Mesendoderm (in vitro differentiated cells): ENCODE data around the gene DGKH.

Source experiments
- DNase-seq: peaks from one replicate; pipeline ENCODE4 v3.0.0; 2013
- H2AK5ac ChIP-seq: 2 replicates; pipeline ENCODE4 v1.6.1; 2013; ENCODE audit warnings: low read length, inconsistent platforms
- H2BK120ac ChIP-seq: 2 replicates; pipeline ENCODE4 v1.6.1; 2013; ENCODE audit warnings: low read depth, mild to moderate bottlenecking, low read length, moderate library complexity, mixed read lengths
- H2BK15ac ChIP-seq: replicated peaks from 2 replicates; pipeline ENCODE4 v1.6.1; 2013; ENCODE audit warnings: low read depth, mild to moderate bottlenecking, moderate library complexity
- H2BK5ac ChIP-seq: 2 replicates; pipeline ENCODE4 v1.6.1; 2013; ENCODE audit warnings: low read length, inconsistent platforms
- H3K18ac ChIP-seq: 2 replicates; pipeline ENCODE4 v1.6.1; 2013; ENCODE audit warnings: mild to moderate bottlenecking, low read length, mixed read lengths
- H3K23ac ChIP-seq: one replicate; pipeline ENCODE4 v1.6.1; 2013; ENCODE audit warnings: low read length
- H3K27ac ChIP-seq: 2 replicates; pipeline ENCODE4 v1.5.1; 2013; ENCODE audit warnings: low read depth, mild to moderate bottlenecking, inconsistent platforms, low read length, moderate library complexity
- H3K27me3 ChIP-seq: 2 replicates; pipeline ENCODE4 v1.6.1; 2013; ENCODE audit warnings: low read length, control low read depth, mild to moderate bottlenecking, inconsistent platforms; ENCODE audit not compliant: insufficient read depth, poor library complexity
- H3K36me3 ChIP-seq: 2 replicates; pipeline ENCODE4 v1.6.1; 2013; ENCODE audit warnings: low read length, inconsistent platforms; ENCODE audit not compliant: control insufficient read depth, insufficient read depth
- H3K4ac ChIP-seq: one replicate; pipeline ENCODE4 v1.6.1; 2013; ENCODE audit warnings: low read depth, mild to moderate bottlenecking, low read length, moderate library complexity
- H3K4me1 ChIP-seq: 2 replicates; pipeline ENCODE4 v1.6.1; 2013; ENCODE audit warnings: low read depth, low read length, inconsistent platforms; ENCODE audit not compliant: control insufficient read depth
- H3K4me2 ChIP-seq: 2 replicates; pipeline ENCODE4 v1.6.1; 2013; ENCODE audit warnings: low read length
- H3K4me3 ChIP-seq: 2 replicates; pipeline ENCODE4 v1.5.1; 2013; ENCODE audit warnings: mild to moderate bottlenecking, low read length
- H3K56ac ChIP-seq: one replicate; pipeline ENCODE4 v1.6.1; 2013; ENCODE audit warnings: low read length
- H3K79me1 ChIP-seq: 2 replicates; pipeline ENCODE4 v1.6.1; 2013; ENCODE audit warnings: low read length, inconsistent platforms
- H3K79me2 ChIP-seq: 2 replicates; pipeline ENCODE4 v1.6.1; 2013; ENCODE audit warnings: mild to moderate bottlenecking, low read length; ENCODE audit not compliant: control insufficient read depth, insufficient read depth
- H3K9ac ChIP-seq: 2 replicates; pipeline ENCODE4 v1.6.1; 2013; ENCODE audit warnings: low read length, inconsistent platforms
- H4K5ac ChIP-seq: one replicate; pipeline ENCODE4 v1.6.1; 2013; ENCODE audit warnings: low read length
- H4K8ac ChIP-seq: one replicate; pipeline ENCODE4 v1.6.1; 2013; ENCODE audit warnings: low read depth, mild to moderate bottlenecking, control low read depth, low read length, moderate library complexity
- WGBS: extraction: QIAGEN DNeasy Blood & Tissue Kit; methylation state at CpG from one replicate; pipeline ENCODE4 v1.1.7; 2013; ENCODE audit warnings: low lambda C conversion rate, missing lambda C conversion rate; ENCODE audit not compliant: insufficient coverage; ENCODE audit errors: extremely low coverage; 5-methylcytosine and 5-hydroxymethylcytosine counted together

Gene DGKH

DNA sequence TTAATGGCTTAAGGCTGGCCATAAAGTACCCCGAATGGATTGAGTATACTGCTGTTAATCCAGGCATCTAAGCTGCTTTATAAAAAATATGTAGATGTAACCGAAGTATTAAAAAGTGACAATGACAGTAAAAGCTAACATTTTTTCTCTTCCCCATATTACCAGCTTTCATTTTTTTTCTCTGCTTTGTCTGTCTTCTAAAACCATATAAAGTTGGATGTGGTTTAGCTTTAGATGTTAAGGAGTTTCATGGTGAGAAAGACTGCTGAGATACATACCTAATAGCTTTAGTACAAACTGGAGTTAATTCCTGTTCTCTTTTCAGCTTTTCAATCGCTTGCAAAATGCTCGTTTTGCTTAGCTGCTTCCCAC, 224.3 kb downstream of the DGKH start:
- Histone ChIP-seq H2BK120ac (no peak overlapping the region), H3K4me2 (peak overlapping the region; percentile 76), H2BK5ac (no peak overlapping the region), H2BK15ac (no peak overlapping the region), H3K27ac (peak overlapping the region; percentile 93), H3K23ac (no peak overlapping the region), H3K4ac (no peak overlapping the region), H3K36me3 (no peaks in the 10 kb centered on the region), H3K56ac (peak overlapping the region; percentile 87), H3K27me3 (no peaks in the 10 kb centered on the region), H3K79me1 (peaks cover 10% of the 10 kb centered on the region), H3K18ac (no peak overlapping the region), H3K79me2 (peaks cover 6% of the 10 kb centered on the region), H4K5ac (no peak overlapping the region), H3K4me1 (peaks cover 2% of the 10 kb centered on the region), H3K4me3 (peak overlapping the region; percentile 76), H2AK5ac (no peak overlapping the region), H4K8ac (no peak overlapping the region), H3K9ac (peak overlapping the region; percentile 85)
- no peak for DNase-seq
- WGBS = no CpG with 5 or more reads among the region's 4 CpGs

DNA sequence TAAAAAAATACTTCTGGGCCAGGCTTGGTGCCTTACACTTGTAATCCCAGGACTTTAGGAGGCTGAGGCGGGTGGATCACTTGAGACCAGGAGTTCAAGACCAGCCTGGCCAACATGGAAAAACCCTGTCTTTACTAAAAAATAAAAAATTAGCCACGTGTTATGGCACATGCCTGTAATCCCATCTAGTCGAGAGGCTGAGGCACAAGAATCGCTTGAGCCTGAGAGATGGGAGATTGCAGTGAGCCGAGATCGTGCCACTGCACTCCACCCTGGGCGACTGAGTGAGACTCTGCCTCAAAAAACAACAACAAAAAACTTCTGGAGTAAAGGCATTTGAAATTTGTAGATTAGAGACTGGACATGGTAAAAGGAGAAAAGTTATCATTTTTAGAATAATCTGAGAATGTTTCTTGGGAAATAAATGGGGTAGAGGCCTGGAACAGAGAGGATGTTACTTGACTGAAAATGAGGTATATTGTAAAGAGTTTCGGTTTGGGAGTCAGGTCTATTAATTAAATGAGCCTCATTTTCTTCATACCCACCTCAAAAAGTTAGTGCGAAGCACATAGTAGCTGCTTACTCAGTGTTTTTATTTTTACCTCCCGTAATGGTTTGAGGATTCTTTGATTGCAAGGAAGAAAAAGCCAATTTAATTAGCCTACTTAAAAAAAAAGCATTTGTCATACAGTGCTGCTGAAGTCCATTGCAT, 226.1 kb downstream of the DGKH start:
- H3K4me3 ChIP-seq = no peak overlapping the region
- WGBS = no CpG with 5 or more reads among the region's 10 CpGs
- no peak overlapping the region for H2BK5ac ChIP-seq

DNA sequence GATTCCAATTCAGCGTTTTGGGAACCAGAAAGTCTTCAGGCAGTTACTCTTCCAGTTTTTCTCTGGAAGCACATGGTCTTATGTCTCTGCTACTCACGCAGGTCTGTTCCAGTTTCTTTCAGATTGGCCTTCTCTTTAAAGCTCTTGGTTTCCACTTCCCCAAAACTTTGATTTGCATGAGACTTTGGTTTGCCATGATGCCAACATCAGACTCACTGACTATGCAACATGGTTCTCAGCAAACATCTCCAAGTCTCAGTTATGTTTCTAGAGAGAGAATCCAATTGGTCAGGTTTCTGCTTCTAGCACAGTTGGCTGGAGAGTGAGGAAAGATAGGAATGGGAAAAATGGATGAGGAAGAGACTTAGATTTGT, 226.6 kb downstream of the DGKH start:
- H2BK120ac ChIP-seq = no peak overlapping the region
- H3K23ac ChIP-seq = no peak overlapping the region
- no peak overlapping the region for H2BK5ac ChIP-seq
- peaks cover 11% of the 10 kb centered on the region for H3K79me1 ChIP-seq
- H3K27ac ChIP-seq = no peak overlapping the region
- no peak overlapping the region for H3K56ac ChIP-seq
- DNase-seq = no peak
- H2BK15ac ChIP-seq = no peak overlapping the region
- no peaks in the 10 kb centered on the region for H3K36me3 ChIP-seq
- no CpG with 5 or more reads among the region's 2 CpGs for WGBS
- peaks cover 2% of the 10 kb centered on the region for H3K4me1 ChIP-seq
- no peak overlapping the region for H3K4me3 ChIP-seq
- H3K27me3 ChIP-seq = no peaks in the 10 kb centered on the region
- peaks cover 10% of the 10 kb centered on the region for H3K79me2 ChIP-seq
- H3K18ac ChIP-seq = no peak overlapping the region
- no peak overlapping the region for H3K4ac ChIP-seq
- no peak overlapping the region for H2AK5ac ChIP-seq
- H4K8ac ChIP-seq = no peak overlapping the region
- no peak overlapping the region for H3K4me2 ChIP-seq
- H3K9ac ChIP-seq = no peak overlapping the region
- no peak overlapping the region for H4K5ac ChIP-seq

More for the DNA sequence above, 226.1 kb downstream of the DGKH start:
- no peak overlapping the region for H3K9ac ChIP-seq
- H3K79me2 ChIP-seq = peaks cover 8% of the 10 kb centered on the region
- H3K4ac ChIP-seq = no peak overlapping the region
- no peak overlapping the region for H2BK15ac ChIP-seq
- H2BK120ac ChIP-seq = no peak overlapping the region
- DNase-seq = no peak
- no peak overlapping the region for H3K4me2 ChIP-seq
- H3K23ac ChIP-seq = no peak overlapping the region
- H3K79me1 ChIP-seq = peaks cover 11% of the 10 kb centered on the region
- H4K5ac ChIP-seq = no peak overlapping the region
- no peak overlapping the region for H3K18ac ChIP-seq
- no peak overlapping the region for H2AK5ac ChIP-seq
- H3K56ac ChIP-seq = no peak overlapping the region
- H3K27me3 ChIP-seq = no peaks in the 10 kb centered on the region
- no peak overlapping the region for H4K8ac ChIP-seq
- no peaks in the 10 kb centered on the region for H3K36me3 ChIP-seq
- peaks cover 2% of the 10 kb centered on the region for H3K4me1 ChIP-seq
- no peak overlapping the region for H3K27ac ChIP-seq

DNA sequence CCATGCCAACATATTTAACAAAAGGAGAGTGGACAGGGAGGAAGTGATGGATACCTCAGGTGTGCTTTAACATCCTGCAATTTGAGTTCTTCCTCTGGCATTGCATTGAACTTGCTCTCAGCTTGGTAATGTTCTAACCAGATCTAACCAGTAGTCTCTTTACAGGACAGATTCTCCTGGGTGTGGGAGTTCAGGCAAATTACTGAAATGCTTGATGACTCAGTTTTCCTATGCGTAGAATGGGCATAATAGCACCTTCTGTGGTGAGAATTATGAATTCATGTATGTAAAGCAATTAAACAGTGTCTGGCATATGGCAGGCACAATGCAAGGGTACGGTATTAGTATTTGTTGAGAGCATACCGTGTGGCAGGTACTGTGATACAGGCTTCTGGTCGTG, 227.1 kb downstream of the DGKH start:
- peaks cover 11% of the 10 kb centered on the region for H3K79me1 ChIP-seq
- H4K5ac ChIP-seq = no peak overlapping the region
- no peak overlapping the region for H3K4me3 ChIP-seq
- no peak overlapping the region for H3K23ac ChIP-seq
- peaks cover 10% of the 10 kb centered on the region for H3K79me2 ChIP-seq
- no peak overlapping the region for H2BK15ac ChIP-seq
- no peak overlapping the region for H3K4me2 ChIP-seq
- H2BK5ac ChIP-seq = no peak overlapping the region
- no peak overlapping the region for H4K8ac ChIP-seq
- H3K56ac ChIP-seq = no peak overlapping the region
- H3K9ac ChIP-seq = no peak overlapping the region
- no peak for DNase-seq
- H3K4ac ChIP-seq = no peak overlapping the region
- H3K36me3 ChIP-seq = no peaks in the 10 kb centered on the region
- no peak overlapping the region for H2AK5ac ChIP-seq
- no peaks in the 10 kb centered on the region for H3K27me3 ChIP-seq
- no CpG with 5 or more reads among the region's 4 CpGs for WGBS
- H3K4me1 ChIP-seq = peaks cover 2% of the 10 kb centered on the region
- H2BK120ac ChIP-seq = no peak overlapping the region
- H3K27ac ChIP-seq = no peak overlapping the region
- H3K18ac ChIP-seq = no peak overlapping the region

DNA sequence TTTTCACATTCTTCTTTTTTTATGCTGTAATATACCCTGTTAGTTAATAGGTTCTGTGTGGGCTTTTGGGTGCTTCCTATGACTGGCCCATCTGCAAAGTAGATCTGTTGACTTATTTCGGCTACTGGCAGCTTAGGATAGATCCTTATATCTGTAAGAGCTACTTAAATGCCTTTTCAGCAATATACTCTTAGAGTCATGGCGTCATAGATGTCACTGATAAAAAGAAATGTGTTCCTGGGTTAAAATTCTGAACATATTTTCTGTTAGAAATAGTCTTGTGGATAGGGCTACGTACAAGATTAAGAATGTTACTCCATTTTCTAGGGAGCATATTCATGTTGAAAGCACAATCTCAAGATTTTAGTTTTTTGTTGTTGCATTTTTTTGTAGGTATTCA, 228.2 kb downstream of the DGKH start:
- Histone ChIP-seq H3K36me3 (no peaks in the 10 kb centered on the region), H3K4me2 (no peak overlapping the region), H4K8ac (no peak overlapping the region), H3K79me1 (peaks cover 13% of the 10 kb centered on the region), H3K27ac (no peak overlapping the region), H3K27me3 (no peaks in the 10 kb centered on the region), H3K23ac (no peak overlapping the region), H3K18ac (no peak overlapping the region), H3K9ac (no peak overlapping the region), H4K5ac (no peak overlapping the region), H3K4ac (no peak overlapping the region), H3K79me2 (peaks cover 12% of the 10 kb centered on the region), H2AK5ac (no peak overlapping the region), H2BK15ac (no peak overlapping the region), H2BK120ac (no peak overlapping the region), H3K56ac (no peak overlapping the region), H2BK5ac (no peak overlapping the region), H3K4me1 (peaks cover 2% of the 10 kb centered on the region), H3K4me3 (no peak overlapping the region)
- no peak for DNase-seq
- WGBS = no CpG with 5 or more reads among the region's 3 CpGs
